ENCODE measurements around the gene ESD.

- no peak for TF ChIP-seq CTCF (IDR thresholded peaks at IDR 0.05; ENCODE audit: borderline replicate concordance, extremely low read depth, low read length, poor library complexity, severe bottlenecking)
- TF ChIP-seq EZH2 (IDR thresholded peaks at IDR 0.05; ENCODE audit: borderline replicate concordance, low read depth, low read length, severe bottlenecking), result no peak
Measured at GRCh38 chr13:46799139-46799538, 2.2 kb upstream of the ESD start.
